Glomerular endothelial cell (primary cell): ENCODE results near the gene KIF16B. TPM values are rescaled to one million over a fixed set of nuclear protein-coding genes. Genes with fewer than 3 reads are reported as not detected.
"Not testable (repeated sequence)": the region's sequence is repeated elsewhere in the genome, so short reads cannot be mapped to it uniquely, and the experiment has no call there.

Experiments
- DNase-seq: peaks from one replicate; pipeline ENCODE4 v3.0.0-alpha.2; 2011; ENCODE audit warnings: low read depth, low spot score; ENCODE audit errors: extremely low read depth
- total RNA-seq: library from RNA; depleted of rRNA; stranded (reverse); fragments of >200 nt; gene quantifications from 2 replicates; pipeline ENCODE4 v1.2.3, GENCODE V29; 2015

Gene KIF16B
- total RNA-seq, 1 donor from 2014 or later = 8.2 TPM

GRCh38 chr20:16439540-16439939, 133.7 kb downstream of the KIF16B start:
- not testable (repeated sequence) for DNase-seq

GRCh38 chr20:16438100-16438499, 135.1 kb downstream of the KIF16B start:
- no peak for DNase-seq

- DNase-seq = no peak
These were observed 135.8 kb downstream of the KIF16B start for GRCh38 chr20:16437387-16437996.

GRCh38 chr20:16434062-16434664, 139.1 kb downstream of the KIF16B start:
- DNase-seq = no peak

GRCh38 chr20:16433293-16433580, 140.0 kb downstream of the KIF16B start:
- no peak for DNase-seq

GRCh38 chr20:16432466-16433292, 140.6 kb downstream of the KIF16B start:
- DNase-seq = no peak

- no peak for DNase-seq
These were observed 145.1 kb downstream of the KIF16B start for GRCh38 chr20:16428112-16428511.

GRCh38 chr20:16427571-16427970, 145.7 kb downstream of the KIF16B start:
- no peak for DNase-seq

- no peak for DNase-seq
These were observed 148.5 kb downstream of the KIF16B start for GRCh38 chr20:16424780-16425179.

GRCh38 chr20:16423311-16424212, 149.7 kb downstream of the KIF16B start:
- no peak for DNase-seq

GRCh38 chr20:16419138-16419715, 154.0 kb downstream of the KIF16B start:
- no peak for DNase-seq

GRCh38 chr20:16418616-16419015, 154.6 kb downstream of the KIF16B start:
- no peak for DNase-seq

GRCh38 chr20:16417001-16417400, 156.2 kb downstream of the KIF16B start:
- DNase-seq = no peak

GRCh38 chr20:16415071-16416053, 157.9 kb downstream of the KIF16B start:
- no peak for DNase-seq

- no peak for DNase-seq
These were observed 160.3 kb downstream of the KIF16B start for GRCh38 chr20:16412906-16413305.

GRCh38 chr20:16411361-16411760, 161.9 kb downstream of the KIF16B start:
- no peak for DNase-seq

- DNase-seq = no peak
These were observed 162.6 kb downstream of the KIF16B start for GRCh38 chr20:16410626-16411025.

GRCh38 chr20:16408981-16409380, 164.3 kb downstream of the KIF16B start:
- no peak for DNase-seq

GRCh38 chr20:16407251-16408067, 165.8 kb downstream of the KIF16B start:
- DNase-seq = no peak
